Measurements from ENCODE around the gene SCNN1B.
"Not testable (repeated sequence)": the region's sequence is repeated elsewhere in the genome, so short reads cannot be mapped to it uniquely, and the experiment has no call there.

SCNN1B gene

DNA sequence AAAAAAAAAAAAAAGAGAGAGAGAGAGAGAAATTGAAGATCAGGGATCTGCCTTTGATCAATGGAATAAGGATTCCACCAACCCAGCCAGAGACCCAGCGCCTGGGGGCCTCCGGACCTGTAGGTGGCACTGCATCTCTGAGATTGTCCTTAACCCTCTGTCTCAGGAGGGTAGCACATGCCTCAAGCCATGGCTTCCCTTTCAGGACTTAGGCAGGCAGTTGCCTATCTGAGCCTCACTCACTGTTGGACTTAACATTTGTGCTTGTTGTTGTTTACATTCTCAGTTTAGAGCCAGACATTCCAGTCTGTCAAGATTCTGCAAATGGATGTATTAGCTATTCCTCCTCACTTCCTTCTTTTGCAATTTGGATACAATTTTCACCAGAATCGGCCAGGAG, 5.1 kb upstream of the SCNN1B start:
- Histone ChIP-seq H3K4me2 (ENCODE audit: low read depth, low read length, poor library complexity, severe bottlenecking) (peak overlapping the region; percentile 45), H3F3A (ENCODE audit: insufficient read depth) (peaks cover 6% of the 10 kb centered on the region), H3K79me2 (ENCODE audit: insufficient read depth, low read length) (no peaks in the 10 kb centered on the region), H3K36me3 (ENCODE audit: low read length) (no peaks in the 10 kb centered on the region), H3K27ac (ENCODE audit: low read depth, low read length) (0 out of 2 replicates have a peak overlapping the region, but pooled peaks have one; percentile 12), H3K9ac (ENCODE audit: low read length) (no peak overlapping the region), H3K9me2 (replicated peaks; ENCODE audit: insufficient read depth, low read length) (no peaks in the 10 kb centered on the region), H3K4me3 (ENCODE audit: insufficient read depth, low read length, poor library complexity, severe bottlenecking) (no peak overlapping the region), H4K20me1 (ENCODE audit: low read depth, low read length) (no peaks in the 10 kb centered on the region), H2AFZ (ENCODE audit: low read depth, low read length, severe bottlenecking) (peak overlapping the region; percentile 90), H3K27me3 (ENCODE audit: low read length) (no peaks in the 10 kb centered on the region), H3K9me3 (ENCODE audit: insufficient read depth, low read length) (no peaks in the 10 kb centered on the region)
- TF ChIP-seq, protein P1, sequence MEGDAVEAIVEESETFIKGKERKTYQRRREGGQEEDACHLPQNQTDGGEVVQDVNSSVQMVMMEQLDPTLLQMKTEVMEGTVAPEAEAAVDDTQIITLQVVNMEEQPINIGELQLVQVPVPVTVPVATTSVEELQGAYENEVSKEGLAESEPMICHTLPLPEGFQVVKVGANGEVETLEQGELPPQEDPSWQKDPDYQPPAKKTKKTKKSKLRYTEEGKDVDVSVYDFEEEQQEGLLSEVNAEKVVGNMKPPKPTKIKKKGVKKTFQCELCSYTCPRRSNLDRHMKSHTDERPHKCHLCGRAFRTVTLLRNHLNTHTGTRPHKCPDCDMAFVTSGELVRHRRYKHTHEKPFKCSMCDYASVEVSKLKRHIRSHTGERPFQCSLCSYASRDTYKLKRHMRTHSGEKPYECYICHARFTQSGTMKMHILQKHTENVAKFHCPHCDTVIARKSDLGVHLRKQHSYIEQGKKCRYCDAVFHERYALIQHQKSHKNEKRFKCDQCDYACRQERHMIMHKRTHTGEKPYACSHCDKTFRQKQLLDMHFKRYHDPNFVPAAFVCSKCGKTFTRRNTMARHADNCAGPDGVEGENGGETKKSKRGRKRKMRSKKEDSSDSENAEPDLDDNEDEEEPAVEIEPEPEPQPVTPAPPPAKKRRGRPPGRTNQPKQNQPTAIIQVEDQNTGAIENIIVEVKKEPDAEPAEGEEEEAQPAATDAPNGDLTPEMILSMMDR (IDR thresholded peaks at IDR 0.05; ENCODE audit: insufficient read depth, low read length, poor library complexity, severe bottlenecking) = peak; percentile 43
- TF ChIP-seq EZH2phosphoT487 (conservative IDR thresholded peaks at IDR 0.05; ENCODE audit: low read length) = no peak

DNA sequence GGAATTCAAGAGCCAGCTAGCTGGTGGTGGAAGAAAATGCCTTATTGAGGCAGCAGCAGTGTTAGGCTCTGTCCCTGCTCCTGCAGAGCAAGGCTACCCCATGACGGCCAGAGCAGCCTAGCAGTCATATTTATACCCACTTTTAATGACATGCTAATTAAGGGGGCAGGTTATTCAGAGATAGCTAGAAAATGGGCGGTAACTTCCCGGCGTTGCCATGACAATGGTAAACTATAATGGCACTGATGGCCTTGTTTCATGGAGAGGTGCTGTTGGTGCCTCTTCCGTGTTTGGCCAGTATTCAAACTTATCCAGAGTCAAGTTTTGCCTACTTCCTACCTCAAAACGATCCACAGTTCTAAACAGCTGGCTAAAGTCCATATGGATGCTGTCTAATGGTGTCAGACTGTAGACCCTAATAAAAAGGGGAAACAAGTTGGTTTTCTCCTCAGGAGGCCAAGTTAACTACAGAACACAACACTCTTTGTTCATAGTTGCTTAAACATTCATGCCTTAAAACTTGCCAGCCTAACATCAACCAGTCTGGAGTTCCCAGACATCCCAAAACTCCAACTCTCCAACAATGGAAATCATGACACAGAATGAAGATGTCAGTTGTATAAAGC, 3.7 kb upstream of the SCNN1B start:
- Histone ChIP-seq H3K9me2 (replicated peaks; ENCODE audit: insufficient read depth, low read length) (no peaks in the 10 kb centered on the region), H3K4me3 (ENCODE audit: insufficient read depth, low read length, poor library complexity, severe bottlenecking) (no peak overlapping the region), H3K9ac (ENCODE audit: low read length) (no peak overlapping the region), H2AFZ (ENCODE audit: low read depth, low read length, severe bottlenecking) (no peak overlapping the region), H3F3A (ENCODE audit: insufficient read depth) (peaks cover 6% of the 10 kb centered on the region), H3K36me3 (ENCODE audit: low read length) (no peaks in the 10 kb centered on the region), H4K20me1 (ENCODE audit: low read depth, low read length) (no peaks in the 10 kb centered on the region), H3K79me2 (ENCODE audit: insufficient read depth, low read length) (no peaks in the 10 kb centered on the region), H3K27ac (ENCODE audit: low read depth, low read length) (no peak overlapping the region), H3K4me2 (ENCODE audit: low read depth, low read length, poor library complexity, severe bottlenecking) (no peak overlapping the region), H3K9me3 (ENCODE audit: insufficient read depth, low read length) (no peaks in the 10 kb centered on the region), H3K27me3 (ENCODE audit: low read length) (no peaks in the 10 kb centered on the region)
- no peak for TF ChIP-seq EZH2phosphoT487 (conservative IDR thresholded peaks at IDR 0.05; ENCODE audit: low read length)

DNA sequence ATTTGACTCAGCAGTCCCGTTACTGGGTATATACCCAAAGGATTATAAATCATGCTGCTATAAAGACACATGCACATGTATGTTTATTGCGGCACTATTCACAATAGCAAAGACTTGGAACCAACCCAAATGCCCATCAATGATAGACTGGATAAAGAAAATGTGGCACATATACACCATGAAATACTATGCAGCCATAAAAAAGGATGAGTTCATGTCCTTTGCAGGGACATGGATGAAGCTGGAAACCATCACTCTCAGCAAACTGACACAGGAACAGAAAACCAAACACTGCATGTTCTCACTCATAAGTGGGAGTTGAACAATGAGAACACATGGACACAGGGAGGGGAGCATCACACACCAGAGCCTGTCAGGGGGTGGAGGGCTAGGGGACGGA, 2.3 kb upstream of the SCNN1B start:
- H2AFZ ChIP-seq (ENCODE audit: low read depth, low read length, severe bottlenecking); H3K4me2 ChIP-seq (ENCODE audit: low read depth, low read length, poor library complexity, severe bottlenecking); H3K9ac ChIP-seq (ENCODE audit: low read length); H3K36me3 ChIP-seq (ENCODE audit: low read length); H3K27me3 ChIP-seq (ENCODE audit: low read length); H3K9me3 ChIP-seq (ENCODE audit: insufficient read depth, low read length); H3F3A ChIP-seq (ENCODE audit: insufficient read depth); H3K4me3 ChIP-seq (ENCODE audit: insufficient read depth, low read length, poor library complexity, severe bottlenecking); H4K20me1 ChIP-seq (ENCODE audit: low read depth, low read length); H3K79me2 ChIP-seq (ENCODE audit: insufficient read depth, low read length); H3K9me2 ChIP-seq (replicated peaks; ENCODE audit: insufficient read depth, low read length); H3K27ac ChIP-seq (ENCODE audit: low read depth, low read length): not testable (repeated sequence)

DNA sequence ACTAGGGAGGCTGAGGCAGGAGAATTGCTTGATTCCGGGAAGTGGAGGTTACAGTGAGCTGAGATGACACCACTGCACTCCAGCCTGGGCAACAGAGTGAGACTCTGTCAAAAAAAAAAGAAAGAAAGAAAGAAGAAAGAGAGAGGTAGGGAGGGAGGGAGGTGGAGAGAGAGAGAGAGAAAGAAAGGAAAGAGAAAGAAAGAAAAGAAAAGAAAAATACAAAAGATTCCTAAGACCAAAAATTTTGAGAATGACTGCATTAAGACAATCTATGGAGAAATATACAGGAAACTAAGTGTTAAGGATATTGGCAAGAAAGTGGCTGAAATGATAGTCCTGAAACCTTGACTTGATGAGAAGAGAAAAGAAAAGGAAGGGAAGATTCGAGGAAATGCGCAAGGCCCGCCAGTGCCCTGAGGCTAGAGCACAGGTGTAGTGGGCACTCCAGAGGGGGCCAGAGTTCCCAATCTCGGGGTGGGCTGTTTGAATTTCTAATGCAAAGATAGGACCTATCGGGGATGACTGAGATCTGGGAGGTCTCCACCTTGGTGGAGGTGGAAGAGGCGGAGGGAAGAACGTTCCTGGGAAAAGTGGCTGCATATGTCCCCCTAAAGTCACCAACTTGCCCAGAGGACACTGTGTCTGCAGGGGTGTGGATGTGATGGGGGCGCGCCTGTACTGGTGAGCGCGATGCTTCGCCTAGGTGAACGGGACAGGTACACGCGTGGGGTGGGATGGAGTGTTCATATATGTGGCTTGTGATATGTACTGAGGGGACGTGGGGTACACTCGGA, 654 bp upstream of the SCNN1B start:
- no peaks in the 10 kb centered on the region for H3K9me2 ChIP-seq (replicated peaks; ENCODE audit: insufficient read depth, low read length)
- H3K27ac ChIP-seq (ENCODE audit: low read depth, low read length) = no peak overlapping the region
- peak overlapping the region; percentile 68 for H3K4me2 ChIP-seq (ENCODE audit: low read depth, low read length, poor library complexity, severe bottlenecking)
- H3K4me3 ChIP-seq (ENCODE audit: insufficient read depth, low read length, poor library complexity, severe bottlenecking) = peak overlapping the region; percentile 67
- no peaks in the 10 kb centered on the region for H4K20me1 ChIP-seq (ENCODE audit: low read depth, low read length)
- H3K27me3 ChIP-seq (ENCODE audit: low read length) = no peaks in the 10 kb centered on the region
- no peak for TF ChIP-seq EZH2phosphoT487 (conservative IDR thresholded peaks at IDR 0.05; ENCODE audit: low read length)
- TF ChIP-seq, protein P1 (IDR thresholded peaks at IDR 0.05; ENCODE audit: insufficient read depth, low read length, poor library complexity, severe bottlenecking) = no peak
- H3K79me2 ChIP-seq (ENCODE audit: insufficient read depth, low read length) = no peaks in the 10 kb centered on the region
- H3K9ac ChIP-seq (ENCODE audit: low read length) = peak overlapping the region; percentile 73
- H3K36me3 ChIP-seq (ENCODE audit: low read length) = no peaks in the 10 kb centered on the region
- peaks cover 6% of the 10 kb centered on the region for H3F3A ChIP-seq (ENCODE audit: insufficient read depth)
- H2AFZ ChIP-seq (ENCODE audit: low read depth, low read length, severe bottlenecking) = peak overlapping the region; percentile 92
- no peaks in the 10 kb centered on the region for H3K9me3 ChIP-seq (ENCODE audit: insufficient read depth, low read length)
